Measurements from ENCODE around the gene C22orf39. TPM values are rescaled to one million over a fixed set of nuclear protein-coding genes. Genes with fewer than 3 reads are reported as not detected.
A peak's percentile ranks its signal among the peaks of the same experiment; 100 is the strongest.

Gene C22orf39
- total RNA-seq, 1 donor from 2014 or later, result 63.3 TPM

DNA sequence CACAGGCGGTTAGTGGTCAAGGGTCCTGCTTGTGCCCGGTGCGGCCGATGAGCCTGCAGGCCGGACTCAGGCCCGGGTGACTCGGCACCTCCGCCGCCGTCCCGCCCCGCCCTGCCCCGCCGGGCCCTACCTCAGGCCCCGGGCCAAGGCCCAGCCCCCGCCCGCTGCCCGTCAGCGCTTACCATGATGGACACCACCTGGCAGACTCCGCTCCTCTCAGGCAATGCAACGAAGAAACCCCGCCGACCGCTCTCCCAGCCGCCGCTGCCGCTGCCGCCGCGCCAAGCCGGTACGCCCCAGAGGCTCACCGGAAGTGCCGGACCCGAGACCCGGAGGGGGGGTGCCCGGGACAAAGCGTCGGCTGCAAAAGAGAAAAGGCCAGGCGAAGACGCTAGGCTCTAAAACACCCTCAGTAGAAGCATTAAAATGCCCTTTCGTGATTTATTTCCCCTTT is 31.4 kb upstream of the C22orf39 start, which contains the start of gene UFD1:
Gene UFD1 (minus strand): TSS at position 293 of the 454 bp plus-strand sequence. CDS start 108 bp downstream, at position 185.
- DNase-seq (ENCODE audit: missing footprints) (peak; percentile 93), ATAC-seq (peak; percentile 82)
- intact Hi-C loops (cut with DNase I), result loop anchor here (2.0 to 5.0 kb wide), 3 partner anchors 46 to 357 kb away; partner anchors contain the start of genes CLTCL1, DGCR2 and MRPL40

DNA sequence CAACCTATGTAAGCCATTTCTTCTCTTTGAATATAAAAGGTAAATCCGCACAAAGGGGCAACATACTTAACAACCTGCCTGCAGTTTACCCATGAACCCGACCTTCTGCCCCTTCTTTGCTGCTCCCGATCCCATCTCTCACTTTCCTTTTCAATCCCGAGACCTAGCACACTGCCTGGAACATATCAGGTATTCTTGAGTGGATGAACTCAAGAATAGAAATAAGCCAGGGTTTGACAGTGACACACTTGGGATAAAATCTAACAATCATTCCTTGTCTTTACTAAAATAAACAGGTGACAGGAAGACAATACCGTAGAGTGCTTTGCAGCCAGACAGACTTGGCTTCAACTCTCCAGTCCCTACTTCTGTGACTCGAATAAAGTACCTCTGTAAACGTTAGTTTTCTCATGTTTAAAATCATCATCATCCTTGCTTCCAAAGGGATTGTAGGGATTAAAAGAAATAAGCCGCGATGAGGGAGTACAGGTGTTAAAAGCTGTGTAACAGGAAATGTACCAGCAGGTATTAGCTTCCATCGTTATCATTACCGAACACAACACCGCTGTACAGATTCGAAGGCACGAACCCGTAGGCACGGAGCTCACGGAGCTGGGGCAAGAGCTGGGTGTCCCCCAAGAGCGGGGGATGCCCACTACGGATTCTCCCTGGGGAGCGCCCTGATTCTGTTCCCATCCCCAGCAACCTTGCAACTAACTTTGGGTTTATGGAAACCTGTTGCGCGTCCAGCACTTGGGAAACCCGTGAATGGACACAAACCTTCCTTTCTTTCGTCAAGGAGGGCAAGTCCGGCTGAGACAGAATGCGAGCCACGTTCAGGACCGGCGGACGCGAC is 30.8 kb upstream of the C22orf39 start:
- no peak for DNase-seq (ENCODE audit: missing footprints)
- no peak for ATAC-seq
- intact Hi-C loops (cut with DNase I), result loop anchor here (2.0 to 5.0 kb wide), 3 partner anchors 45 to 356 kb away; partner anchors contain the start of genes CLTCL1, DGCR2 and MRPL40

DNA sequence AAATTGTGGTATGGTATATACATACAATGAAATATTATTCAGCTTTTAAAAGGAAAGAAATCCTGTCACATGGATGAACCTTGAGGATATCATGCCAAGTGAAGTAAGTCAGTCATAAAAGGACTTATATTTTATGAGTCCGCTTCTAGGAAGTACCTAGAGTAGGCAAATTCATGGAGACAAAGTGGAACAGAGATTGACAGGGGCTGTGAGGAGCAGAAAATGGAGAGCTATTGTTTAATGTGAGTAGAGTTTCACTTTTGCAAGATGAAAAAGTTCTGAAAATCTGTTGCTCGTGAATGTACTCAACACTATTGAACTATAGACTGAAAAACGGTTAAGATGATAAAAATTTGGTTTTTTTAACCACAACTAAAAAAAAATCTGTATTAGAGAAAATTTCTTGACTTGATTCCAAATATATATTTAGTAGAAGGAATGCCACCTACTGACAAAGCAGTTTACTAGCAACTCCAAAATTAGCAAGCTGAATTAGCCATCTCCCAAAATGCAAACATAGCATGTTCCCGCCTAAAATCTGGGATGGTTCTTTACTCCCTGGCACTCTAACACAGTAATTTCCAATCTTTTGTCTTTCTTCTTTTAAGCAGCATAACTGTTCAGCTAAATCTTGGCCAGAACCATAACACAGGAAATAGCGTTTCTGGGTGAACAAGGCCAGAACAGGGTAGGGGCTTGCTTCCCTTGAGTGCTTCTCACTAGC is 30.0 kb upstream of the C22orf39 start:
- DNase-seq (ENCODE audit: missing footprints), result no peak
- ATAC-seq, result no peak
- intact Hi-C loops (cut with DNase I), result loop anchor here (2.0 to 5.0 kb wide), 3 partner anchors 45 to 355 kb away; partner anchors contain the start of genes CLTCL1, DGCR2 and MRPL40

DNA sequence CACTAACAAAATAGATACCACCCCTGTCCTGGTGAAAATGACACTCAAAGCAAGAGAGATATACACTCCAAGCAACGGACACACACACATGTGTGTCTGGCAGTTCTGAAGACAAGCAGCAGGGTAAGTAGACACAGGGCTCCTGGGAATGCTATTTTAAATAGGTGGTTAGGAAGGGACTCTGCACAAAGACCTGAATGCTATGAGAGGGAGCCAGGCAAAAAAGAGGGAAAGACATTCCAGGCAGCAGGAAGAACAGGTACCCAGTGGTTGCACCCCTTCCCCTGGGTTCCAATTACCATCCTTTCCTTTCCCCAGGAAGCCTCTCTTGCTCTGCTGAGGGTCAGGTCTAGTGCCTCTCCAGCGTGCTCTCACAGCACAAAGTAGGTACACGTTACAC is 28.5 kb upstream of the C22orf39 start:
- intact Hi-C loops (cut with DNase I), result loop anchor here (5.0 kb wide), 2 partner anchors 184 to 354 kb away; partner anchors contain the start of genes CLTCL1 and DGCR2
- DNase-seq (ENCODE audit: missing footprints) (no peak), ATAC-seq (no peak)

DNA sequence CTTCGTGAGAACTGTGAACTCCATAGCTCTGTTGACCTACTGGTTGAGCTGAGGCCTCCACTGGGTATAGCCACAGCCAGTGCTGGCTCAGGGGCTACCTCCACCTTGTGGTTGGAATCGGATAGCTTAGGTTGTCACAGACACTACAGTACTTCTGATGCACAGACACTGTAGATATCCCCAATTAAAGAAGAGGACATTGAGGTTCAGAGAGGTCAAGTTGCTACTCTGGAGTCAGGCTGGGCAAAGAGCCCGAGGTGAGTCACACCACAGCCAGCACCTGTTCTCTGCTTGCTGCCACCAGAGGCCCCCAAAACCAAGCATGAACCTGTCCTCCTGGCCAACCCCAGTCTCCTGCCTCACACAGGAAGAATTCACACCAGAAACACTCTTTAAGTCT is 26.1 kb upstream of the C22orf39 start:
- ATAC-seq (no peak), DNase-seq (ENCODE audit: missing footprints) (no peak)
- intact Hi-C loops (cut with DNase I), result no loop called here

DNA sequence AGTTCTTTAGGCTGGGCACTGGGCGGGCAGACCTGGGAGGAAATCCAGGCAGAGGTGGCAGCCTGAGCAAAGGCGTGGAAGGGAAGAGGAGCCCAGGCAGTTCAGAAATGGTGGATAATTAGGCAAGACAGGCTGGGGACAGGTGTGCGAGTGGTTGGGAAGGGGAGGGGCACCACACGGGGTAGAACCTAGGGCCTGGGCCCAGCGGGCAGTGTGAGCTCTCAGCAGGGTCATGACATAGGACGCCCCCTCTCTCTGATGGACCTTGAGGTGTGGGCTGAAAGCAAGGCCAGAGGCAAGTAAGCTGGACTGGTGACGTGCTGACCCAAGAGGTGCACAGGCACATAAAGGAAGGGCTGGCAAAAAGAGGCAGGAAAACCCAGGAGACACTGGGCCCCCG is 24.7 kb upstream of the C22orf39 start:
- ATAC-seq (no peak), DNase-seq (ENCODE audit: missing footprints) (no peak)
- intact Hi-C loops (cut with DNase I), result no loop called here

DNA sequence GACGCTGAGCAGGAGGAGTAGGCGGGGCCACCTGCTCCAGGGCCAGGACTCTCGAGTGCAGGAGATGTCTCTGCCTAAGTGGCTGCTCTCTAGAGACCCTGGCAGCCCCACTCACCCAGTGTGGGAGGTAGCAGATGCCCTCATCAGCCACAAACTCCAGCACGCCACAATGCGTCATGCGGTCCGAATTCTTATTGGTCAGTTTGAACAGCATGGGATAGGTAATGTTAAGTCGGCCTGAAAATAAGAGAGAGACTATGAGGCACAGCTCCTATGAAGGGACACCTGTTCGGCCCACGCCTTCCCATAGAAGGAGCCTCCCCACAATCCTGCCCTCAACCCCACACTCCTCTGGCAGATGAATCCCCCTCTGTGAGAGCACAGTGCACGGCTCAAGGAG is 24.1 kb upstream of the C22orf39 start:
- intact Hi-C loops (cut with DNase I), result no loop called here
- no peak for DNase-seq (ENCODE audit: missing footprints)
- ATAC-seq, result no peak

DNA sequence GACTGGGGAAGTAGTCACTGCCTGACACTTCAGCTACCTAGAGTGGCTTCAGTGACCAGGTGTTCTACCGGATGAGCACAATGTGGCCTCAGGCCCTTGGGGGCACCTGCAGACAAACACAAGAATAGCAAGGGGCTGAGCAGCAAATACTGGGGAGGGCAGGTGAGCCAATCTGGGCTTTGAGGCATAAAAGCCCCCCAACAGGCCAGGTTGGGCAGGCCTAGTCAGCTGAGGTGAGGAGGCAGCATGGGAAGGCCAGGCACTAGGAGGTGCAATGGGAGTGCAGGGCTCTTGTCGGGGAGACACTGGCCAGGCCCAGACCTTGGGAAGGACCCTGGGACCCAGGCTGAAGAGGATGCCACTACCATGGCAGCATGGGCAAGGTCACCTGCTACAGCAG is 22.5 kb upstream of the C22orf39 start:
- intact Hi-C loops (cut with DNase I), result no loop called here
- DNase-seq (ENCODE audit: missing footprints), result no peak
- ATAC-seq, result no peak

DNA sequence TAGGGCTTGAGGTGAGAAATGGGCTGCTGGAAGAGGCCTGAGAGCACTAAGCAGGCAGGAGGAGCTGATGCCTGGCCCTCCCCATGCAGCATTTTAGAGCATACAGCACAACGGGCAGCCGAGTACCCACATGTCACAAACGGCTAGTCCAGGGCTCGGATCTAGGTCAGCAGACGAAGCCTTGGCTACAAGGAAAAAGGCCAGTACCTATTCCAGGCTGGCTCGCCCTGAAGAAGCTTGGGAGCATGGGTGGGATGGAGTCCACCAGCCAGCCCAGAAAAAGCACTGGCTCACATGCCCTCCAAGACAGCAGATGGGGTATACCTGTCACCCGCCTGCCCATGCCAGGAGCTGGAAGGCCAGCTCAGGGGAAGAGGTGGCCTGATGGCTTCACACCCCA is 21.9 kb upstream of the C22orf39 start:
- ATAC-seq, result no peak
- intact Hi-C loops (cut with DNase I), result no loop called here
- no peak for DNase-seq (ENCODE audit: missing footprints)

DNA sequence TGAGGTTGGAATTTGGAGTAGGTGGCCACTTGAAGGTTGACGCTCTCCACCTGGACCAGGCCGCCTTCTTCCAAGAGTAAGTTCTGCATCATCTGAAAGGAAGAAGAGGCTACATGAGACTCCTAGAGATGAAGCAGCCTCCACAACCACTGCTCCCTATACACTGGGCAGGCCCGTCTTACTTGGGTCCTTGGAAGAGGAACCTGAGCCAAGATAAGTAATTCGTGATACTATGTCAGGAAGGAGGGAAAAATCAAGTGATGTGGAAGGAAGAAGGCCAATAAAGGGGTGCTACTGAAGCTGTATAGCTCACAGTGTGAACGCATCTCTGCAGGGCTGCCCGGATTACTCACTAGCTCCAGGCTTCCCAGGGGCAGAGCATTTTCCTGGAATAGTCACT is 20.4 kb upstream of the C22orf39 start:
- intact Hi-C loops (cut with DNase I), result no loop called here
- ATAC-seq, result no peak
- DNase-seq (ENCODE audit: missing footprints), result no peak

DNA sequence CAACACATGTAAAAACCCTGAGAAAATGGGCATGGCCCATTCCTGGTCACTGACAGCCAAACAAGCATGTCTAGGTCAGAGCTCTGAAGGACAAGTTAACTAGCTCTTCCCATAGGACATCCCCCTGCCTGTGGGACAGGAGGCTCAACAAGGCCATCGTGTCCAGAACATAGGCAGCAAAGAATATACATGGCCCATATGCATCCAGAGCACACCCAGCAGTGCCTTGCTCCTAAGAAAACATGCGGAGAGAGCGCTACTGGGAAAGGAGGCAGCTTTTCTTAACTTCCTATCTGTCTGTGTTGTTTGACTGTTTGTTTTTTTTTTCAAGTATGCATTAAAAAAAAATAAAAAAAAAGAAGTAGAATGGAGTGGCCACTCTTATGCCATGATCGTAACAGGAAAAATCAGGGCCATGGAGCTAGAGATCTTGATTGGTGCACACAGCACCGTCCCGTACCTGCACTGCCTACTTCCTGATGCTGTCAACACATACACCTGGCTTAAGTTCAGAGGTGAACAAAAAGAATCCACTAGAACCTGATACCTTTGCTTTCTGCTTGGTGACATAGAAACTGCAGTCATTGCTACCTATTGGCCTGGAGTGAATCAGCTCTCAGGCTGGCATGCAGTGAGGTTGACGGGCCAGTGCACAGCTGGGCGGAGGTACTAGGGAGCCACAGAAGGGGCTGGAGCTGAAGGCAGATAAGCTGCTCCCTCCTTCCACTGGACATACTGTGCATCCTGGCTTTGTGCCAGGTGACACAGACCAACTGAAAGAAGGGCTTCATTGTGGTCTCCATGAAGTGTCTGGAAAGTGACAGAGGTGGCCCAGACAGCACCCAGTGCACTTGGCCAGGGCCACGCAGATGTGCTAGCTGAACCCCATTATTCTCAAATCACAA is 19.6 kb upstream of the C22orf39 start:
- ATAC-seq, result no peak
- no peak for DNase-seq (ENCODE audit: missing footprints)
- intact Hi-C loops (cut with DNase I), result no loop called here

DNA sequence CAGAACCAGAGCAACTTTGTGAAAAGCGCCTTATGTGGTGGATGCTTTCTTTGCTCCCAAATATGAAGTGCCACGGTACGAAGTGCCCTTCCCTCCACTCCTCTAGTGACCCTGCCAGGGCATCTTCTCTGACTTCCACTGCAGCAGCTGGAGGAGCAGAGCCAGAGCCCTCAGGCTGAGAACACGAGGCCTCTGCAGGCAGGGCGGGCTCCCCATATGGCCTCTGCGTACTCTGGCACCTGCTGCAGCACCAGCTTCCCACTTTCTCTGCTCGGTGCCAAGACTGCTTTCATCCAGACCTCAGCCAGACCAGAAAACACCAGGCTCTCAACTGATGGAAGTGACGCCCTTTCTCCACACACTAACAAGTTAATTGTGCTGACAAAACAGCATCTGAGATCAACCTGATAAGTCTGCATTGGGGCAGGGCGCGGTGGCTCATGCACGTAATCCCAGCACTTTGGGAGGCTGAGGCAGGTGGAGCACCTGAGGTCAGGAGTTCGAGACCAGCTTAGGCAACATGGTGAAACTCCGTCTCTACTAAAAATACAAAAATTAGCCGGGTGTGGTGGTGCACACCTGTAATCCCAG is 18.7 kb upstream of the C22orf39 start:
- intact Hi-C loops (cut with DNase I), result no loop called here

DNA sequence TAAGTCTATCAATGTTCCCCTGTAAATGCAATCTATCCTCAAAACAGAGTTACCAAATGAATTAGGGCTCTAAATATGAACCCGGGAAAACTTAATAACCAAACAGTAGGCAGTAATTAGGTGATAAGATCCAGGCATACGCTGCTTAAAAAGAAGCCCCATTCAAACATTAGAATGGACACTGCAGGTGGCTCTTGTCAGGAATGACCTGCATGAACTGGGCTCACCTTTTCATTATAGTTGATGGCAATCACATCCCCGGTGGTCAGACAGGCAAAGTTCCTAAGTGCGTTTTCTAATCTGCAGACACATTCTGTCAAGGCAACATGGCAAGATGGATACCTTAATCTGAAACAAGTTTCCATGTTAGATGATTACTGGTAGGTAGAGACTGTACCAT is 17.5 kb upstream of the C22orf39 start:
- no peak for ATAC-seq
- intact Hi-C loops (cut with DNase I), result no loop called here
- no peak for DNase-seq (ENCODE audit: missing footprints)

More for the DNA sequence above, 18.7 kb upstream of the C22orf39 start:
- DNase-seq (ENCODE audit: missing footprints), result no peak
- ATAC-seq, result no peak

DNA sequence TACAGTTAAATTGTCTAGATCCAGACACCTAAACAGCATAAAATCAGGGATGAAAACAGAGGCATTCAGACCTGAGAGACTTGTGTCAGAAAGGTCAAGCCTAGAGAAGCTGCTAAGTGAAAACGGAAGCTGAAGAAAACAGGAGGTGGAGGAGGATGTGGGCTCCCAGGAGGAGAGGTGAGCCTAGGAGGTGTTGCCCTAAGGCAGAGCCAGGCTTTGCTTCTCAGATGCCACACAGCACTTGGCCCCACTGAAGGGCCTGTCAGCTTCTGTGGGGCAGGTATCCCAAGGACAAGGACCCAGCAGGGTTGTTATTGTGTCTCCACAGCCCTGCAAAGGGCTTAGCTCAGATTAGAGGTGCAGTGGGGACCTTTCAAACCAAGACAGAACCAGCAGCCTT is 17.0 kb upstream of the C22orf39 start:
- intact Hi-C loops (cut with DNase I), result no loop called here
- DNase-seq (ENCODE audit: missing footprints) (no peak), ATAC-seq (no peak)

DNA sequence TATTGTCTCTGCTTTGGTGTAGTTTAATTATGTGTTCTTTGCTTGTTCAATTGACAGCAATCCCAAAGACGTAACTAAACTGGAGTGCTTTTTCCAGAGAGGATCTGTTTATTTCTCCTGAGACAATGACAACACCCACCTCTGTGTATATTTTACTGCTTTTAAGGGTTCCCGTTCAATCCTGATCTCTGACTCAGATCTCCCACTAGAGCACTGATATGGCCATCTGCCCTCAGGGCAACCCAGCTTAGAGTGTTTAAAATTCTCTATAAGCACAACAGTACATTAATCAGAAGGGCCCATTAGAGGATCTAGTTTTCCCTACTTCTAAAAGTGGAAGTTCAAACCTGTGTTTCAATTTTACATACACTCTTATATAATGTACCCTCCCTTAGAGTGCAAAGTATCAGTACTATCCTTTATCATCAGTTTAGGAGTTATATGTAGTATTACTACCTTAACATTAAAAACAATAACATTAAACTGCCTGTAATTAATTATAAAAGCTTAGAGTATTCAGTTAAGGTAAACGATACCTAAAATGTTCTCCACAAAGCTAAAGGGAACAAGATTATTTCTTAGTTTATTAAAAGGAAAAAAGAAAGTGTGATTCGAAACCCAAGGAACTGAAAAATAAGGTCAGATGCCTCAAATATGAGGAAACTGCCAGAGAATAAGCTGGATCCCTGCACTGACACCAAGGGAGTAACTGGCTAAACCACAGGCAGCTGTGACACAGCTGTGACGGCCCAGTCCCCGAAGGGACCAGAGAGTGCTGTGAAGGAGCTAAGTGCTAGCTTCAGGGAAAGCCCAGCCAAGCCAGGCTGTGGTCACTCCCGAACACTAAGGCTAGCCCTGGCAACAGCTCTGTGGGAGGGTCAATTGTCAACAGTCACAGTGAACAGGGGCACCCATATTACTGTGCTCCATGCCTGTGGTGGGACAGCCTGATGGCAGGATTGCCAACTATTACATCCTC is 16.3 kb upstream of the C22orf39 start:
- ATAC-seq, result peak; percentile 95
- intact Hi-C loops (cut with DNase I), result loop anchor here (2.0 kb wide), 1 partner anchor 61 kb away; no protein-coding TSS in a partner anchor
- peak; percentile 85 for DNase-seq (ENCODE audit: missing footprints)

DNA sequence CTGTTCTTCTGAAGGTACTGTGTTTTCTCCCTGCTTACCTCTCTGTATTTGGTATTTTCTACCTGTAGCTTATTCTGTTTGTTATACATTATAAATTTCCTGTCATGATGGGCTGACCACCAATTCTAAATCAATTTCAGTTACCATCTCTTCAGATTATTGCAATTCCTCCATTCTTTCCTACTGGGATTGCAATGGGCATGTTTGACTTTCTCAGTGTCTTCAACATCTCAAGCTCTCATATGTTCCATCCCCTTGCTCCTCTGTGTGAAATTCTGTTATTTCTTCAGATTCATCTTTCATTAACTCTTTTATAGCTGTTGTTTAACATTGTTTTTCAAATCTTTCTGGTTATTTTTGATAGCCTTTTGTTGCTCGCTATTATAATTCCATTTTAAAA is 15.5 kb upstream of the C22orf39 start:
- intact Hi-C loops (cut with DNase I), result loop anchor here (2.0 kb wide), 1 partner anchor 60 kb away; no protein-coding TSS in a partner anchor
- DNase-seq (ENCODE audit: missing footprints) (no peak), ATAC-seq (no peak)

DNA sequence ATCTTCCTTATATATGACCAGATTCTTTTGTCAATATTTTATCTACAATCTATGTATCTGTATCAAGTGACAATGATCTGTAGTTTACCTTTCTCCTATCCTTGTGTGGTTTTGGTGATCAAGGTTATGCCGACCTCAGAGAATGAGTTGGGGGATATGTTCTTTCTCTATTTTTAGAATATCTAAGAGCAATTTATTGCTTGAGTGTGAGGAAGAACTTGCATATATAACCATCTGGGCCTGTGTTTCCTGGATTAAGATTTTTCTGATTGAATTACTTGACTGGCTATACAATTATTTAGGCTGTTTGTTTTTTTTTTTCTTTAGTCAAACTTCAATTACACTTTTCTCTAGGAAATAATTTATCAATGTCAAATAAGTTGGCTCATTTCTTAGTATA is 14.0 kb upstream of the C22orf39 start:
- DNase-seq (ENCODE audit: missing footprints) (no peak), ATAC-seq (no peak)
- intact Hi-C loops (cut with DNase I), result no loop called here

Data from Right ventricle myocardium inferior (tissue), 1 donor.